Skeletal muscle satellite cell (primary cell): ENCODE results near the gene DKK3.
A peak's percentile ranks its signal among the peaks of the same experiment; 100 is the strongest.

Experiments used
- H3K27me3 ChIP-seq: 2 replicates; pipeline ENCODE4 v1.7.0; 2013; ENCODE audit warnings: low read length; ENCODE audit not compliant: control insufficient read depth, insufficient read depth
- H3K36me3 ChIP-seq: 2 replicates; pipeline ENCODE4 v1.7.0; 2013; ENCODE audit warnings: mild to moderate bottlenecking, control low read depth, low read length; ENCODE audit not compliant: insufficient read depth
- H3K4me1 ChIP-seq: 2 replicates; pipeline ENCODE4 v1.7.0; 2013; ENCODE audit warnings: low read length; ENCODE audit not compliant: control insufficient read depth, insufficient read depth
- H3K4me2 ChIP-seq: 2 replicates; pipeline ENCODE4 v1.7.0; 2013; ENCODE audit warnings: mild to moderate bottlenecking, low read length
- H3K4me3 ChIP-seq: 2 replicates; pipeline ENCODE4 v1.7.0; 2013; ENCODE audit warnings: low read length
- H3K9ac ChIP-seq: 2 replicates; pipeline ENCODE4 v1.7.0; 2013; ENCODE audit warnings: mild to moderate bottlenecking, low read depth, low read length, moderate library complexity
- H3K9me3 ChIP-seq: replicated peaks from 2 replicates; pipeline ENCODE4 v1.7.0; 2013; ENCODE audit warnings: mild to moderate bottlenecking, control low read depth, low read length

The DKK3 gene

DNA sequence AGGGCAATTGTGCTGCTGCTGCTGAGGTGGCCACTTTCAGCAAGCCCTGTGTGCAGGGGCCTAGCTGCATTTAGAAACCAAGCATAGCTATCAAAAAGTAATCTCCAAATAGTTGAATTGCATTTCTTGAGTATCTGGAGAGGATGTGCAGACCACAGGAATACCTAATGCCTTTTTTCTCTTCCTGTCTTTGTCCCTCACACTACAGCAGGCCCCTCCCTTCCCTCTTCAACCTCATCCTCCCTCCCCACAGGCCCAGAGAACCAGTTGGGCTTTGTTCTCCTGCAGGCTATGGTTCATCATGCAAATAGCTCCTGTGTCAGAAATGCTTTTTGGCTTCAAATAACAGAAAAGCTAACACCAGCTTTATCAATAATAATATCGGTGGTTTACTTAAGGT is 47.7 kb downstream of the DKK3 start:
- peaks cover 30% of the 10 kb centered on the region for H3K36me3 ChIP-seq
- no peaks in the 10 kb centered on the region for H3K4me1 ChIP-seq
- no peak overlapping the region for H3K4me3 ChIP-seq
- H3K9me3 ChIP-seq = no peaks in the 10 kb centered on the region
- no peak overlapping the region for H3K9ac ChIP-seq
- H3K4me2 ChIP-seq = no peak overlapping the region
- no peaks in the 10 kb centered on the region for H3K27me3 ChIP-seq

GRCh38 chr11:11959601-11960000 is 48.8 kb downstream of the DKK3 start:
- H3K9ac ChIP-seq = no peak overlapping the region
- no peak overlapping the region for H3K4me2 ChIP-seq
- H3K27me3 ChIP-seq = no peaks in the 10 kb centered on the region
- H3K4me1 ChIP-seq = no peaks in the 10 kb centered on the region
- no peak overlapping the region for H3K4me3 ChIP-seq
- no peaks in the 10 kb centered on the region for H3K9me3 ChIP-seq
- H3K36me3 ChIP-seq = peaks cover 35% of the 10 kb centered on the region

- no peaks in the 10 kb centered on the region for H3K9me3 ChIP-seq
- H3K4me1 ChIP-seq = no peaks in the 10 kb centered on the region
- H3K36me3 ChIP-seq = peaks cover 39% of the 10 kb centered on the region
- no peaks in the 10 kb centered on the region for H3K27me3 ChIP-seq
- H3K4me2 ChIP-seq = no peak overlapping the region
- no peak overlapping the region for H3K9ac ChIP-seq
- no peak overlapping the region for H3K4me3 ChIP-seq
Measured at GRCh38 chr11:11958403-11959231, 49.8 kb downstream of the DKK3 start.

- Histone ChIP-seq H3K4me1 (no peaks in the 10 kb centered on the region), H3K27me3 (no peaks in the 10 kb centered on the region), H3K36me3 (peaks cover 62% of the 10 kb centered on the region), H3K4me2 (no peak overlapping the region), H3K9me3 (no peaks in the 10 kb centered on the region), H3K4me3 (no peak overlapping the region), H3K9ac (no peak overlapping the region)
Measured at GRCh38 chr11:11956006-11956405, 52.4 kb downstream of the DKK3 start.

DNA sequence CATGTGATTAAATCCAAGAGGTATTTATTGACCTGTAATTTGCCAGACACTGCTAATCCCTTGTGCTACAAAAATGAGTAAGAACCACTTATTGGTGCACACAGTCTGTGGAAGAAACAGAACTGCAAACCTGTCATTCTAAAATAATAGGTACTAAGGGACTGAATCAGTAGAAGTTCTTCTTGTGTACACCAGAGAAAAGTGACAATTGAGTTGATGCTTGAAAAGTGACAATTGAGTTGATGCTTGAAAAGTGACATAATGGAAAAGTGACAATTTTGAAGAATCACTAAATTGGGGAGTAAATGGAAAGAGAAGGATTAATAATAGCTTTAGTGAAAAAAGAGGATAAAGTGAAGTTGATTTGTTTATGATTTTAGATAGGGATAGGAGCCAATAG is 56.4 kb downstream of the DKK3 start:
- Histone ChIP-seq H3K9ac (no peak overlapping the region), H3K9me3 (no peaks in the 10 kb centered on the region), H3K27me3 (no peaks in the 10 kb centered on the region), H3K4me1 (no peaks in the 10 kb centered on the region), H3K4me2 (no peak overlapping the region), H3K4me3 (no peak overlapping the region), H3K36me3 (peaks cover 53% of the 10 kb centered on the region)

DNA sequence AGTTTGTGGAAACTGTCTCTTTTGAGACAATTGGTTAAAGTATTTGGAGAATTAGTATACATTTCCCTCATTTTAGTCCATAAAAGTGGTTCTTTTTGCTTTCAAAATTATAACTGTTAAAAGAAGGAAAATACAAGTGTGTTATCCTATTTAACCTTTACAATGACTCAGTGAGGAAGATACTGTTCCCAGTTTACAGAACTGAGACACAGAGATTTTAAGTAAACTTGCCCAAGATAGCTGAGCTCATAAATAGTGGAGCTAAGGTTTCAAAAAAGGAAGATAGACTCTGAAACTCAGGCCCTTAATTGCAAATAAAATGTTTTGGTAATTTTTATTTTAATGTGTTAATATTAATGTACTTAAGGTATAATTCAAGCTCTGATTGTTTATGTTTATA is 58.9 kb downstream of the DKK3 start:
- no peak overlapping the region for H3K4me3 ChIP-seq
- no peaks in the 10 kb centered on the region for H3K9me3 ChIP-seq
- no peak overlapping the region for H3K4me2 ChIP-seq
- H3K27me3 ChIP-seq = no peaks in the 10 kb centered on the region
- H3K36me3 ChIP-seq = peaks cover 53% of the 10 kb centered on the region
- no peak overlapping the region for H3K9ac ChIP-seq
- H3K4me1 ChIP-seq = peaks cover 14% of the 10 kb centered on the region

GRCh38 chr11:11948242-11948947 is 60.0 kb downstream of the DKK3 start:
- no peak overlapping the region for H3K4me2 ChIP-seq
- peaks cover 56% of the 10 kb centered on the region for H3K36me3 ChIP-seq
- H3K27me3 ChIP-seq = no peaks in the 10 kb centered on the region

GRCh38 chr11:11947825-11948224 is 60.6 kb downstream of the DKK3 start:
- Histone ChIP-seq H3K4me1 (peaks cover 19% of the 10 kb centered on the region), H3K4me3 (no peak overlapping the region), H3K36me3 (peaks cover 52% of the 10 kb centered on the region), H3K27me3 (no peaks in the 10 kb centered on the region), H3K4me2 (no peak overlapping the region), H3K9ac (no peak overlapping the region), H3K9me3 (no peaks in the 10 kb centered on the region)

More at GRCh38 chr11:11948242-11948947, 60.0 kb downstream of the DKK3 start:
- Histone ChIP-seq H3K4me1 (peaks cover 19% of the 10 kb centered on the region), H3K4me3 (no peak overlapping the region), H3K9me3 (no peaks in the 10 kb centered on the region), H3K9ac (no peak overlapping the region)

DNA sequence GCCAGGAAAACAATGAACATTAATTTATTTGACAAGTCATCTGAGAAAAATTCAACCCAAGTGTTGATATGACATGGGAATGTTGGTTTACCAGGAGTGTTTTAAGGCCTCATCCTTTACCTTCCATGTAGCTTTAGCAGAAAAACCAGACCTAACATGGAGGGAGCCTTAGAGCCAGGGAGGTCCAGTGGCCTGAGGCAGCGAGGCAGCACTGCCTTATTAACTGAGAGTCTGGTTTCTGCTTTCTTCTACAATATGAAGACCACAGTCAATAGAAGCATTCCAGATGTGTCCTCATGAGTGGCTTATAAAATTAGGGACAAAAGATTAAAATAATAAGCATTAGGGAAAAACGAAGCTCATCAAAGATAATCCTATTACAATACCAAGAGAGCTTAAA is 61.5 kb downstream of the DKK3 start:
- Histone ChIP-seq H3K4me2 (no peak overlapping the region), H3K27me3 (no peaks in the 10 kb centered on the region), H3K9ac (peak overlapping the region; percentile 37), H3K4me3 (no peak overlapping the region), H3K4me1 (peaks cover 19% of the 10 kb centered on the region), H3K36me3 (peaks cover 52% of the 10 kb centered on the region), H3K9me3 (no peaks in the 10 kb centered on the region)

DNA sequence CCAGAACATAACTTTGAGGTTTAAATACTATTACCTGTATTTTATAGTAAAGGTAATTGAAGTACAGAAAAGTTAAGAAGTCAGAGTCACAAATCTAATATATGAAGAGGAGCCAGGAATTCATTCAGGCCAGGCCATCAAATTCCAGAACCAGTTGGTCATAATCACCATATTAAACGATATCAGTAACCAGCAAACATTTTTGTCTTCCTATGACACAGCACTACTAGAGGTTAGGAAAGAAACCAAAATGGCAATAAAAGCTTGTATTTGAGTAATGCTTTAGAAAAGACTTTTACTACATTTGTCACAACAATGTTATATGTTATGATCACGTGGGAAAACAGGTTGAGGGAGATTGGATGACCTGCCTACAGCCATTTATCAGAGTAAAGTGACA is 62.2 kb downstream of the DKK3 start:
- Histone ChIP-seq H3K9me3 (no peaks in the 10 kb centered on the region), H3K4me2 (peak overlapping the region; percentile 8), H3K4me3 (no peak overlapping the region), H3K36me3 (peaks cover 50% of the 10 kb centered on the region), H3K27me3 (no peaks in the 10 kb centered on the region), H3K9ac (peak overlapping the region; percentile 37), H3K4me1 (peaks cover 19% of the 10 kb centered on the region)

GRCh38 chr11:11944444-11944843 is 64.0 kb downstream of the DKK3 start:
- Histone ChIP-seq H3K36me3 (peaks cover 52% of the 10 kb centered on the region), H3K9ac (no peak overlapping the region), H3K4me3 (no peak overlapping the region), H3K4me2 (no peak overlapping the region), H3K4me1 (peaks cover 19% of the 10 kb centered on the region), H3K9me3 (no peaks in the 10 kb centered on the region), H3K27me3 (no peaks in the 10 kb centered on the region)
